Cardiac septum (tissue), 1 donor: ENCODE measurements around the gene RBFOX2. TPM values are rescaled to one million over a fixed set of nuclear protein-coding genes. Genes with fewer than 3 reads are reported as not detected.
"Not testable (repeated sequence)": the region's sequence is repeated elsewhere in the genome, so short reads cannot be mapped to it uniquely, and the experiment has no call there.

ENCODE experiments used
- DNase-seq: peaks from one replicate; pipeline ENCODE4 v3.0.0-alpha.2; 2020; ENCODE audit warnings: low spot score
- intact Hi-C: fragments of 100-400 bp; cut with DNase I; formaldehyde crosslinking; loops from one replicate; pipeline ENCODE4 v1.14.0; 2022
- total RNA-seq: library from RNA; stranded (reverse); fragmentation: NEBNext Ultra II Directional; extraction: Animal tissue kit (Norgen Biotek cat#: 25700); gene quantifications from one replicate; pipeline ENCODE4 v1.2.1, GENCODE V29; 2021
- donor health status: DM: no; HTN: no; CAD: no.

Gene RBFOX2
- total RNA-seq, 1 donor from 2014 or later, result 102 TPM

DNA sequence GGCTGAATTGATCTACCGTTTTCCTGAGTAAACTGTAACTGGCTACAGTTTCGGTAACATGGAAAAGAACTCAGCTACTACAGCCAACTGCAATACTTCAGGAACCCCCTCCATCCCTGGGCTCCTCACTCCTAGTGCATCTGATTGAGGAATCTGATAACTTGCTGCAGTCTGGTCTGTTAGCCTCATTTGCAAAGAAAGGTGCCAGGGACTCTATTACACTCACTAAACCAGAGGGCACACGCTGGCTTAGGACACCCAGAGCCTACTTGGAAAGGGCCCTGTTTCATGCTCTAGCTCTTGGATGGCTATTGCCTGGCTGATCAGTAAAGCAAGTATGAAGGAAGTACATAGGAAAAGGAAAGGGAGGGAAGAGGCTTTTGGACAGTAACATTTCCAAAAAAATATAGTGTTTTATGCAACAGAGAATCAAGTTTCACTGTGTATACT, 288.7 kb downstream of the RBFOX2 start:
- no peak for DNase-seq
- intact Hi-C loops, result loop anchor here (5.0 kb wide), 2 partner anchors 113 to 182 kb away; no protein-coding TSS in a partner anchor

- intact Hi-C loops, result loop anchor here (5.0 kb wide), 1 partner anchor 112 kb away; no protein-coding TSS in a partner anchor
- DNase-seq, result no peak
Measured at GRCh38 chr22:35739076-35739930, 289.3 kb downstream of the RBFOX2 start.

DNA sequence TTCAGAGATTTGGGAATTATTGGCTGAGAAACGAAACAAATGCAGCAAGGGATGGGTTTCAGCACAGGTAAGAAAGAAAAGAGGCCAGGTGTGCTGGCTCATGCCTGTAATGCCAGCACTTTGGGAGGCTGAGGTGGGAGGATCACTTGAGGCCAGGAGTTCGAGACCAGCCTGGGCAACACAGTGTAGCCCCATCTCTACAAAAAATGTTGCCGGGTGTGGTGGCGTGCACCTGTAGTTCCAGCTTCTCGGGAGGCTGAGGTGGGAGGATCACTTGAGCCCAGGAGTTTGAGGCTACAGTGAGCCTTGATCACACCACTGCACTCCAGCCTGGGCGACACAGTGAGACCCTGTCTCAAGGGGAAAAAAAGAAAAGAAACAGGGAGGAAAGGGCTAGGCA, 290.7 kb downstream of the RBFOX2 start:
- DNase-seq, result not testable (repeated sequence)
- intact Hi-C loops, result loop anchor here (5.0 kb wide), 1 partner anchor 111 kb away; no protein-coding TSS in a partner anchor

DNA sequence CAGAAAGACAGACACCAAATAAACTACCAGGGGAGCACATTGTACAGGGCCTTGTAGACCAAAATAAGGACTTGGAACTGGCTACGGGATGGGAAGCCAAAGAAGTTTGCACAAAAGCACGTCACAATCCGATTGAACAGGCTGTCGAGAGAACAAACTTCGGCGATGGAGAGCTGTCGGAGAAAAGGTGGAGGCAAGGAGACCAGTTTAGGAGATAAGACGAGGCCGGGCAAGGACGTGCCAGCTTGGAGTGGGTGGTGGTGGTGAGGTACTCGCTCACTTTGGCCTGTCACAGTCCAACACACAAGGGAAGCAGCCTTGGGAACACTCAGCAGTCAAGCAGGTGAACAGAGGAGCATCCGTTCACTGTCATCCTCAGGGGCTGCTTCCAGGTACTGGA, 291.9 kb downstream of the RBFOX2 start:
- DNase-seq, result no peak
- intact Hi-C loops, result loop anchor here (5.0 kb wide), 1 partner anchor 109 kb away; no protein-coding TSS in a partner anchor

DNA sequence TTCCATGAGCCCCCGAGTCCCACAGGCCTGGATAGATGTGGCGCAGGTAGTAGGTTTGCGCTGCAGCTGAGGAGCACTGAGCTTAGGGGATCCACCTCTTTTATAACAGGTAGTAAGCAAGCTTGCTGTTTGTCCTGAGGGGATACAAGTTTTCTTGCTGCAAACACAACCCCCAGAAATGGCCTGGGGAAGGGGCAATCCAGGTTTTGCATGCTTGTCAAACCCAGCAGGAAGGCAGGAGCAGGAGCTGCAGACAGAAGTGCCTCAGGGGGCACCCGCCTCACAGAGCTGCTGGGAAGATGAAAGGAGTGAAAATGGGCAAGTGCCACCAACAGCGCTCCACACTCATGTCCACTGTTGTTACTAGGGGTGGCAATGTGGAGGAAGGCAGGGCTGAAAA, 292.5 kb downstream of the RBFOX2 start:
- no peak for DNase-seq
- intact Hi-C loops, result loop anchor here (5.0 kb wide), 1 partner anchor 109 kb away; no protein-coding TSS in a partner anchor

DNA sequence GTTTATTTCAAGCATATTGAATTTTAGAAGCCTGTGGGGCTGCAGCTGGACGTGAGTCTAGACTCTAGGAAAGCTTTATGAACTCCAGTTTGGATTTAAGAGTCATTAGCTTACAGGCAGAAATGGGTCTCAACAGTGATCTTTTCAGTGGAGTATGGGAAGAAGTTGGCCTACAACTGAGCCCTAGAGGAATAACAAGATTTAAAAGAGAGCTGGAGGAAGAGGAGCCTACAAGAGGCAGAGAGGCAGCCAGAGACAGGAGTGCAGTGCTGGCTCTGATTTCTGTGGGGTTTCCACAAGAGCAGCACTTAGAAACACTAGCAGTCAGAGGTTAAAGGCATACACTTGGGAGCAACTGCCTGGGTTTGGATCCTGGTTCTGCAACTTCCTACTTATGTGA, 293.1 kb downstream of the RBFOX2 start:
- intact Hi-C loops, result loop anchor here (5.0 kb wide), 1 partner anchor 108 kb away; no protein-coding TSS in a partner anchor
- no peak for DNase-seq

DNA sequence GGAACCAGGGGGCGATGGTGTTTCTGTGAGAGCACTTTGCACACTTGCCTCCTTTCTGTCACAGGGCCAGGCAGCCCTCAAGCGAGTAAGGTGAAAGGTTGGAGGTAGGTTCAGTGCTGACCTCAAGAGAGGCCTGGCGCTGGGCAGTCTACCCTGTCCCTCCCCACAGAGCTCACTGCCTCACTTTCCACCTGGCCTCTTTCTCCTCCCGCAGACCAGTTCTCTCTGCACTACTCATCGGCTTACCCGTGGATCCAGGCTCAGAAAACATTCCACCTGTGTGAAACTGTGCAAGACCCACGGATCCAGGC, 294.2 kb downstream of the RBFOX2 start:
- DNase-seq, result no peak
- intact Hi-C loops, result no loop called here

- no peak for DNase-seq
- intact Hi-C loops, result no loop called here
Measured at GRCh38 chr22:35733791-35734516, 294.7 kb downstream of the RBFOX2 start.

GRCh38 chr22:35733036-35733435, 295.6 kb downstream of the RBFOX2 start:
- intact Hi-C loops, result no loop called here
- no peak for DNase-seq

GRCh38 chr22:35732116-35732515, 296.5 kb downstream of the RBFOX2 start:
- DNase-seq, result no peak
- intact Hi-C loops, result no loop called here

DNA sequence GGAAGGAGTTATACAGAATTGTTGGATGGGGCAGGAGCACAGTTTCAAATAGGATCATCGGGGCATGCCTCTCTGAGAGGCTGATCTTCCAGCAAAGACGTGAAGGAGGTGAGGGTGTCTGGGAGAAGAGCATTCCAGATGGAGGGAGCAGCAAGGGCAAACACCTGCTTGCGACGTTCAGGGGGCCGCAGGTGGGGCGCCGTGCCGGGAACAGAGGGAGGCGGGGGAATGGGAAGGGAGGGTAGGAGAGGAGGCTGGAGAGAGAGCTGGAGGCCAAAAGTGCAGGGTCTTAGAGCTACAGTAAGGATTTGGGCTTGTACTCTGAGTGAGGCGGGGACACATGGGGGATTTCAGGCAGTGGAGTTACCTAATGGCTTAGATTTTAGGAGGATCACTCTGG, 297.3 kb downstream of the RBFOX2 start:
- DNase-seq, result no peak
- intact Hi-C loops, result no loop called here

- DNase-seq, result no peak
- intact Hi-C loops, result no loop called here
Measured at GRCh38 chr22:35729309-35729698, 299.3 kb downstream of the RBFOX2 start.

DNA sequence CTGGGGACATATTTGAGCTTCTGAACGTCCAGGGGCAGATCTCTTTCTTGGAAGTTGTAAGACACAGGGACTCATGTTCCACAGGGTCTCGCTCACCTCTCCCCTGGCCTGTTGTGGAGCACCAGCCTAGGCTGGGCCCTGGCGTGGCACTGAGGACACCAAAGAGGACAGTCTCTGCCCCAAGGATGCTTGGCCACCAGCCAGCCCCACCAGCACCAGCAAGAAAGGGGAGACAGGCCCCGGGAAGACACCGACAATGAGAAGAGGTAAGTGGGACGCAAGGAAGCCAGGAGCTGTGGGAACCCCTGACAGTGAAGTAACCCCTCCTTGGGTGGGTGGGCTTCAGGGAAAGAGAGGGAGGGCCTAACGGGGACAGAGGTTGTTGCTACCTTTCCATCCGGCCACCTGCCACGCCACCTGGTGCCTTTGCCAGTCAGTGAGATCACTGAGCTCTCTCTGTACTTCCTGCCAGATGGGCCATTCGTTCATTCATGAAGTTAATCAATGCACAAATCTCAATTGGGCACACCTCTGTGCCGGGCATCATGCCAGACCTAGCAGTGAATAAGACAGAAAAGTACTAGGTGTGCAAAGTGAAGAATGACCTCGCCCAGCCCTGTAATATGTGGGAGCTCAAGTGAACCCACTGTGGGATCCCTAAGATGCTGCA, 299.9 kb downstream of the RBFOX2 start:
- intact Hi-C loops, result no loop called here

DNA sequence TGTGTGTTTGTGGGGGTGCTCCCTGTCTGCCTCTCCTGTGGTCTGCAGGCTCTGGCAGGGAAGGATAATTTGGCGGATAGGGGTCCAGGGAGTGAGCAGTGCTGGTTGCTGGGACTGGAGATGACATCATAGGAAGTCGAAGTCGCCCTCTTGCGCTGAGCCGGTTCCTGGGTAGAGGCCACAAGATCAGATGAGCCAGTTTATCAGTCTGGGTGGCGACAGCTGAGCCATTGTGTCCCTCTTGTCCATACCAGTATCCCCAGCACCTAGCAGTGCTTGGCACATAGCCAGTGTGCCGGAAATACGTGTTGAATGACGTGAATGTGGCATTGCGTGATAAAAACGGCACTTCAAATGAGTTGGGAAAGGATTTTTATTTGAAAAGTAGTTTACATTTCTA, 301.2 kb downstream of the RBFOX2 start:
- peak; percentile 26 for DNase-seq
- intact Hi-C loops, result no loop called here

More for the DNA sequence above, 299.9 kb downstream of the RBFOX2 start:
- no peak for DNase-seq

DNA sequence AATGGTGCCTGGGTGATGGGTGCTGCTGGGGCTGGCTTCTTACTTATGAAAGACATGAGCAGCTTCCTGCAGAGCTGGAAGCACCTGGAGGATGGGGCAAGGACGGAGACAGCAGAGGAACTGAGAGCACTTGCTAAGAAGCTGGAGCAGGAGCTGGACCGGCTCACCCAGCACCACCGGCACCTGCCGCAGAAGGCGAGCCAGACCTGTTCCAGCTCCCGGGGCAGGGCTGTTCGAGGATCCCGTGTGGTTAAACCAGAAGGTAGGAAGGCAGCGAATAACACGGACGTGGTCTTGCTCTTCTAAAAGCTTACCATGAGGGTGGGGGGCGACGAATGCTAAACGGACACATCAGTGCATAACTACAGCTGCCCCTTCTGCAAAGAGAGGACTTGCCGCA, 301.7 kb downstream of the RBFOX2 start:
- intact Hi-C loops, result no loop called here
- DNase-seq, result no peak

GRCh38 chr22:35726398-35726797, 302.2 kb downstream of the RBFOX2 start:
- intact Hi-C loops, result no loop called here
- DNase-seq, result no peak

GRCh38 chr22:35725521-35725920, 303.1 kb downstream of the RBFOX2 start:
- no peak for DNase-seq
- intact Hi-C loops, result no loop called here

DNA sequence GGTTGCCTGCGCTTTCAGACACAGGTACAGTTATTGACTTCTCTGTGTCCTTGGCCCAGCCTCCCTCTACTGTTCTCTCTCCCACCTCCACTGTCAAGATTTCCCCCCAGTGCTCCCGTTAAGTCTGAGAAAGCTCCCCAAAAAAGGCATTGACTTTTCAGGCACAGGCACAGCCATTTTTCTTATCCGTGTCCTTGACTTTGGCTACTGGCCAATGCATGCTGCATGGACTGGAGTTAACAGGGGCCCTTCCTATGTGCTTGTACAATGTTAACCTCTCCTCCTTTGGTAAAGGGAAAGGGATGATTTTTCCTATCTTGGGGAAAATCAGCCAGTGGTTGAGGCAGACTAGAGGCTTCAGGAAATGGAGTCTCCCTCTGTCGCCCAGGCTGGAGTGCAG, 306.7 kb downstream of the RBFOX2 start:
- no peak for DNase-seq
- intact Hi-C loops, result no loop called here

- intact Hi-C loops, result no loop called here
Measured at GRCh38 chr22:35719212-35719875, 309.3 kb downstream of the RBFOX2 start.

DNA sequence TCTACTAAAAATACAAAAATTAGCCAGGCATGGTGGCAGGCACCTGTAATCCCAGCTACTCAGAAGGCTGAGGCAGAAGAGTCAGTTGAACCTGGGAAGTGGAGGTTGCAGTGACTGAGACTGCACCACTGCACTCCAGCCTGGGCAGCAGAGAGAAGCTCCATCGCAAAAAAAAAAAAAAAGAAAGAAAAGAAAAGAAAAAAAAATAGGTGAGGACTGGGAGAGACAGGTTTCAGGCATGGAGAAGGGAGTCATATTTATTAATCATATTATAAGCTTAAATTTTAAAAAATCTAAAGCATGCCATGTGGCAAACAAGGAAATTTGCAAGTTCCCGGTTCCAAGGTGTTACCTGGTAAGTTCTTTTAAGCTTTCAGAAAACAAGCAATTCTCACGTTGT, 311.1 kb downstream of the RBFOX2 start, which contains the start of gene APOL5:
Gene APOL5 (plus strand): TSS at position 301 of the 400 bp plus-strand sequence. CDS start 0 bp downstream, at position 301.
- DNase-seq, result no peak
- intact Hi-C loops, result no loop called here

More at GRCh38 chr22:35719212-35719875, 309.3 kb downstream of the RBFOX2 start:
- DNase-seq, result no peak
